Aorta (tissue), 5 donors: ENCODE data around the gene CDC40. TPM values are rescaled to one million over a fixed set of nuclear protein-coding genes. Genes with fewer than 3 reads are reported as not detected.
A peak's percentile ranks its signal among the peaks of the same experiment; 100 is the strongest.

ENCODE experiments used
- ATAC-seq: fragments of 200-7000 bp; cut with Tn5 transposase; one replicate; pipeline ENCODE4 v1.9.1; 2022; ENCODE audit warnings: moderate library complexity; ENCODE audit not compliant: low FRiP score
- DNase-seq, 2 donors: peaks; one replicate each; pipeline ENCODE4 v3.0.0-alpha.2; 2020
- H3K27ac ChIP-seq, 2 donors: one replicate each; pipeline ENCODE4 v1.5.1; 2013; ENCODE audit warnings: low read length in 2 of 2, mild to moderate bottlenecking in 2 of 2, moderate library complexity in 2 of 2, control low read depth in 1 of 2, inconsistent platforms in 1 of 2, low read depth in 1 of 2
- H3K27me3 ChIP-seq, 2 donors: one replicate each; pipeline ENCODE4 v1.6.1; 2013; ENCODE audit warnings: control low read depth in 1 of 2, low read length in 1 of 2, mild to moderate bottlenecking in 1 of 2, moderate library complexity in 1 of 2; ENCODE audit not compliant: insufficient read depth in 2 of 2, control insufficient read depth in 1 of 2
- H3K36me3 ChIP-seq, 2 donors: one replicate each; pipeline ENCODE4 v1.6.1; 2013; ENCODE audit warnings: control low read depth in 1 of 2, low read length in 1 of 2, mild to moderate bottlenecking in 1 of 2; ENCODE audit not compliant: insufficient read depth in 2 of 2, control insufficient read depth in 1 of 2
- H3K4me1 ChIP-seq, 2 donors: one replicate each; pipeline ENCODE4 v1.6.1; 2013; ENCODE audit warnings: low read length in 2 of 2, control low read depth in 1 of 2, mild to moderate bottlenecking in 1 of 2, moderate library complexity in 1 of 2; ENCODE audit not compliant: insufficient read depth in 2 of 2, control insufficient read depth in 1 of 2
- H3K4me3 ChIP-seq, 2 donors: one replicate each; pipeline ENCODE4 v1.5.1; 2013; ENCODE audit warnings: low read length in 2 of 2, control low read depth in 1 of 2, mild to moderate bottlenecking in 1 of 2
- H3K9me3 ChIP-seq: one replicate; pipeline ENCODE4 v1.6.1; 2013; ENCODE audit warnings: mild to moderate bottlenecking, low read length; ENCODE audit not compliant: control insufficient read depth
- WGBS, 2 donors: extraction: QIAGEN DNeasy Blood & Tissue Kit; methylation state at CpG; one replicate each; pipeline ENCODE4 v1.1.7; 2013; 5-methylcytosine and 5-hydroxymethylcytosine counted together
- intact Hi-C, 2 donors: fragments of 100-400 bp; cut with DNase I; formaldehyde crosslinking; loops; one replicate each; pipeline versions ENCODE4 v1.14.2 to v1.15.0; 2022
- long read RNA-seq, 2 donors: library from polyadenylated mRNA; unstranded; transcript quantifications; one replicate each; pipeline ENCODE4 v2.0.0, GENCODE V29; 2020 to 2021
- polyA plus RNA-seq, 2 donors: library from polyadenylated mRNA; stranded (reverse); fragments of 200-250 nt; gene quantifications; one replicate each; pipeline ENCODE4 v1.2.3, GENCODE V29; 2013
- total RNA-seq, 2 donors: library from RNA; stranded (reverse); fragmentation: NEBNext Ultra II Directional; extraction: Animal tissue kit (Norgen Biotek cat#: 25700); gene quantifications; one replicate each; pipeline ENCODE4 v1.2.1, GENCODE V29; 2021
- donor health status: healthy with polysubstance abuse.
- donor health status: Bipolar disorder and iron deficiency.
- donor health status: DM: no; HTN: no; CAD: no.
- donor health status: DM: no; HTN: no; CAD: no.
- donor health status: DM: yes; HTN: yes; CAD: no.

Gene CDC40
- total RNA-seq = 10 to 100 TPM; 16.1 to 20.0 TPM
- 1 to 10 TPM; 8.9 to 9.7 TPM for polyA plus RNA-seq
- long read RNA-seq, donor 1, partial matches to known transcripts = 13 of 16 reads
- long read RNA-seq, donor 1, other reads (novel, unspliced or antisense) = 0 of 16 reads
- long read RNA-seq, donor 2, partial matches to known transcripts = 5 of 11 reads
- long read RNA-seq, donor 2, other reads (novel, unspliced or antisense) = 4 of 11 reads

GRCh38 chr6:110180228-110181008 lies at the start of gene CDC40:
TSS of gene CDC40 (plus strand) at chr6:110180427. CDS start at chr6:110180445, 18 bp downstream.
- peak within 1 kb of the TSS in 1 of 2 donors; percentile 79 for H3K27ac ChIP-seq
- peak; percentile 74 for ATAC-seq
- peaks cover 1 to 2% of the 10 kb centered on the region in 2 donors for H3K4me1 ChIP-seq
- no peaks in the 10 kb centered on the region for H3K36me3 ChIP-seq
- peak; percentile 71 to 86 for DNase-seq
- peak within 1 kb of the TSS; percentile 87 to 98 for H3K4me3 ChIP-seq
- intact Hi-C loops = loop anchor here in 1 of 2 donors (10.0 kb wide), 1 partner anchor 486 kb away; the partner anchor contains the start of genes AK9 and FIG4
- no peaks in the 10 kb centered on the region for H3K9me3 ChIP-seq
- no peaks in the 10 kb centered on the region for H3K27me3 ChIP-seq
- 0% methylated on average over 28 of the region's 28 CpGs for WGBS, 2 donors

- no peak overlapping the region for H3K4me3 ChIP-seq
- ATAC-seq (no peak), DNase-seq (no peak)
- no peaks in the 10 kb centered on the region for H3K36me3 ChIP-seq
- peaks cover 3% of the 10 kb centered on the region for H3K9me3 ChIP-seq
- no peaks in the 10 kb centered on the region for H3K4me1 ChIP-seq
- no peaks in the 10 kb centered on the region for H3K27me3 ChIP-seq
- intact Hi-C loops = no loop called here
- no peak overlapping the region for H3K27ac ChIP-seq
- WGBS, 2 donors = 96 to 97% methylated on average over 10 of the region's 10 CpGs
Measured at GRCh38 chr6:110137924-110138887, 42.0 kb upstream of the CDC40 start.

DNA sequence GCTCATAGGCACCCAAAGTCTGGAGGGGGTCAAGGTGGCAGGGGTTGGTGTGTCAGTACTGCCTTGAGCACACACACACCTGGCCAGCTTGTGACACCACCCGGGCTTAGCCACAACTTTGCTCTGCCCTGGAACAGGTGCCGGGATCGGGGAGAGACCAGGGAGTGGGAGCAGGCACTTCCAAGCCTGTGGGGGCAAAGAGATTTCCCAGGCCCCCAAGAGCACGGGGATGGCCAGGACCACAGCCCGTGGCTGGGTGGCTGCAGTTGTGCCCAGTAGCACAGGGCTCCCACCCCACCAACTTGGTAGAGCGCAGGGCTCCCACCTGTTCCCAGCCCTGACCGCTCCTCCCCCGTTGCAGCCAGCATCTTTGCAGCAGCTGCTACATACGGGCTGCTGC lies 41.2 kb upstream of the CDC40 start:
- peaks cover 2% of the 10 kb centered on the region for H3K9me3 ChIP-seq
- DNase-seq (no peak), ATAC-seq (no peak)
- H3K4me1 ChIP-seq = no peaks in the 10 kb centered on the region
- no peaks in the 10 kb centered on the region for H3K27me3 ChIP-seq
- H3K36me3 ChIP-seq = no peaks in the 10 kb centered on the region
- WGBS, 2 donors = 96 to 98% methylated on average over 9 of the region's 9 CpGs
- no peak overlapping the region for H3K4me3 ChIP-seq
- intact Hi-C loops = no loop called here
- H3K27ac ChIP-seq = no peak overlapping the region

DNA sequence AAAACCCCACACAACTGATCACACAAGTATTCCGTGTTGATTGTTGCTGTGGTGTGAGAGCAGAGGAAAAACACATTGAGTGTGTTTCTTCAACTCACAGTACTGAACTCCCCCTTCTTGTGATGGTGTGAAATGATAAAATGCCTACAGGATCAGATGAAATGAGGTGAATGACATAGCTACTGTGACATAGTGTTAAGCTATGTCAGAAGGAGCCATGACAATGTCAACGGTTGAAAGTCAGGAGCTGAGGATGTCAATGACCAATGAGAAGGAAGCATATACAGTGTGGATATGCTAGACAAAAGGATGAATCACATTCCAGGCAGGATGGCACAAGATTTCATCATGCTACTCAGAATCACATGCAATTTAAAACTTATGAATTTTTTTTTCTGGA lies 39.6 kb upstream of the CDC40 start:
- ATAC-seq (no peak), DNase-seq (no peak)
- Histone ChIP-seq H3K4me3 (no peak overlapping the region), H3K4me1 (no peaks in the 10 kb centered on the region), H3K36me3 (no peaks in the 10 kb centered on the region), H3K27me3 (no peaks in the 10 kb centered on the region), H3K27ac (no peak overlapping the region), H3K9me3 (peaks cover 2% of the 10 kb centered on the region)
- 91 to 94% methylated on average over 2 of the region's 2 CpGs for WGBS, 2 donors
- intact Hi-C loops = no loop called here

DNA sequence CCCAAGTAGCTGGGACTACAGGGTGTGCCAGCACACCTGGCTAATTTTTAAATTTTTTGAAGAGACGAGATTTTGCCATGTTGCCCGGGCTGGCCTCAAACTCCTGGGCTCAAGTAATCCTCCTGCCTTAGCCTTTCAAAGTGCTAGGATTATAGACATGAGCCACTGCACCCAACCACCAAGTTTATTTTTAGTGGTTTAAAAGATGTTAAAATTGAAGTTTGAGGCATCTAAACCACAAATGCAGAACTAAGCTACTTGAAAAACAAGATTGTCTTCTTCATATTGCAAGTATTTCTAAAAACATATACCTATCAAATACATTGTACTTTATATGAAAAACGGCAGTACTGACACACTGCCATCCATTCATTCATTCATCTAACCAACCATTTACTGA lies 32.4 kb upstream of the CDC40 start:
- Histone ChIP-seq H3K4me1 (no peaks in the 10 kb centered on the region), H3K27ac (no peak overlapping the region), H3K9me3 (no peaks in the 10 kb centered on the region), H3K27me3 (no peaks in the 10 kb centered on the region), H3K36me3 (no peaks in the 10 kb centered on the region), H3K4me3 (no peak overlapping the region)
- intact Hi-C loops = no loop called here
- ATAC-seq (no peak), DNase-seq (no peak)
- 81 to 87% methylated on average over 3 of the region's 3 CpGs for WGBS, 2 donors

- Histone ChIP-seq H3K9me3 (no peaks in the 10 kb centered on the region), H3K36me3 (no peaks in the 10 kb centered on the region), H3K27ac (no peak overlapping the region), H3K4me3 (no peak overlapping the region), H3K4me1 (no peaks in the 10 kb centered on the region), H3K27me3 (no peaks in the 10 kb centered on the region)
- no peak for ATAC-seq
- DNase-seq = no peak
- 96 to 98% methylated on average over 1 of the region's 1 CpG for WGBS, 2 donors
- intact Hi-C loops = no loop called here
Measured at GRCh38 chr6:110158479-110158878, 21.7 kb upstream of the CDC40 start.

DNA sequence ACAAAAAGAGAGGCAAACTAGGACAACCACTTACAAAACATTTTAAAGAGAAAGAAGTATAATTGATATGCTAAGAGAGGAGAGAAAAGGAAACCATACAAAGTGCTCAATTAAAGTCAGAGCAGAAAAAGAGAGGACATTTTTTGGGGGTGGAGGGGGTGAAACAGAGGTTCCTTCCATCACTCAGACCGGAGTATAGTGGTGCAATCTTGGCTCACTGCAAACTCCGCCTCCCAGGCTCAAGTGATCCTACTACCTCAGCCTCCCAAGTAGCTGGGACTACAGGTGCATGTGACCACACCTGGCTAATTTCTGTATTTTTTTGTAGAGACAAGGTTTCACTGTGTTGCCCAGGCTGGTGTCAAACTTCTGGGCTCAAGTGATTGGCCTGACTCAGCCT lies 10.1 kb upstream of the CDC40 start:
- H3K4me3 ChIP-seq = no peak overlapping the region
- DNase-seq = no peak
- 93 to 100% methylated on average over 2 of the region's 2 CpGs for WGBS, 2 donors
- ATAC-seq = no peak
- no peaks in the 10 kb centered on the region for H3K9me3 ChIP-seq
- intact Hi-C loops = no loop called here
- H3K36me3 ChIP-seq = no peaks in the 10 kb centered on the region
- no peaks in the 10 kb centered on the region for H3K27me3 ChIP-seq
- no peak overlapping the region for H3K27ac ChIP-seq
- no peaks in the 10 kb centered on the region for H3K4me1 ChIP-seq

GRCh38 chr6:110173506-110174132 lies 6.6 kb upstream of the CDC40 start:
- intact Hi-C loops = no loop called here
- Histone ChIP-seq H3K27me3 (no peaks in the 10 kb centered on the region), H3K4me1 (no peaks in the 10 kb centered on the region), H3K4me3 (no peak overlapping the region), H3K9me3 (no peaks in the 10 kb centered on the region), H3K27ac (no peak overlapping the region), H3K36me3 (no peaks in the 10 kb centered on the region)
- DNase-seq = no peak
- whole genome bisulfite sequencing, 2 donors = 92% methylated on average over 4 of the region's 4 CpGs
- no peak for ATAC-seq
